BJ (cell line): ENCODE data around the gene SUPT20HL2. TPM values are rescaled to one million over a fixed set of nuclear protein-coding genes. Genes with fewer than 3 reads are reported as not detected.

ENCODE experiments used
- CTCF ChIA-PET: fragments of 350-600 bp; formaldehyde crosslinking; extraction: SDS; loops from one replicate; lab custom pipeline; 2021; ENCODE audit warnings: antibody characterized with exemption, inconsistent platforms; lab: Yijun Ruan, JAX
- POLR2A ChIA-PET: fragments of 300-600 bp; sonication (Branson Sonifier 250); formaldehyde crosslinking; extraction: SDS; loops from one replicate; lab custom pipeline; 2021; ENCODE audit warnings: antibody characterized with exemption; lab: Charles Lee
- DNase-seq: peaks from one replicate; pipeline ENCODE4 v3.0.0-alpha.2; 2011; ENCODE audit warnings: low read depth
- H3K27me3 ChIP-seq: 2 replicates; pipeline ENCODE4 v1.6.0; 2011; ENCODE audit warnings: low read length; ENCODE audit not compliant: control insufficient read depth, insufficient read depth
- H3K36me3 ChIP-seq: 2 replicates; pipeline ENCODE4 v1.5.1; 2011; ENCODE audit warnings: low read length; ENCODE audit not compliant: control insufficient read depth, insufficient read depth
- H3K4me3 ChIP-seq: 2 replicates; pipeline ENCODE4 v1.5.1; 2011; ENCODE audit warnings: low read depth, mild to moderate bottlenecking, control low read depth, low read length
- polyA plus RNA-seq: library from polyadenylated mRNA; depleted of rRNA; stranded (reverse); fragments of >200 nt; gene quantifications from 2 replicates; pipeline ENCODE4 v1.2.3, GENCODE V29; 2011
- TF ChIP-seq, protein P1 (sequence below): IDR thresholded peaks from 2 replicates; pipeline ENCODE4 v1.5.1; 2011; ENCODE audit warnings: low read depth, mild to moderate bottlenecking, control low read depth, inconsistent platforms, low read length, moderate library complexity; ENCODE audit not compliant: insufficient read depth

SUPT20HL2 gene
- polyA plus RNA-seq, 1 experiment: not detected

DNA sequence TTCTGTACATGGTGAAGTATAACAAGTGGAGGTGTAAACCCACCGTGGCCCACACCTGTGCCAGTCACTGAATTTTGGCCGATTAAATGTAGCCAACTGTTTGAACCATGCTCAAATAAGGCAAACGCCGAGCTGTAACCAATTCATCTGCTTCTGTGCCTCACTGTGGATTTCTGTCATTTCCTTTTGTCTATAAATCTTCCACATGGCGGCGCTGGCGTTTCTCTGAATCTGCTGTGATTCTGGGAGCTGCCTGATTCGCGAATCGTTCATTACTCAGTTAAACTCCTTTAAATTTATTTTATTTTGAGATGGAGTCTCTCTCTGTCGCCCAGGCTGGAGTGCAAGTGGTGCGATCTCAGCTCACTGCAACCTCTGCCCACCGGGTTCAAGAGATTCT is 19.2 kb downstream of the SUPT20HL2 start:
- H3K4me3 ChIP-seq: no peak overlapping the region
- no peaks in the 10 kb centered on the region for H3K36me3 ChIP-seq
- POLR2A ChIA-PET: no interaction called here
- CTCF ChIA-PET: interaction anchor here (1.6 kb wide), 1 partner anchor 12 kb away, joined by 3 read pairs; no protein-coding TSS in a partner anchor
- H3K27me3 ChIP-seq: no peaks in the 10 kb centered on the region
- TF ChIP-seq, protein P1, sequence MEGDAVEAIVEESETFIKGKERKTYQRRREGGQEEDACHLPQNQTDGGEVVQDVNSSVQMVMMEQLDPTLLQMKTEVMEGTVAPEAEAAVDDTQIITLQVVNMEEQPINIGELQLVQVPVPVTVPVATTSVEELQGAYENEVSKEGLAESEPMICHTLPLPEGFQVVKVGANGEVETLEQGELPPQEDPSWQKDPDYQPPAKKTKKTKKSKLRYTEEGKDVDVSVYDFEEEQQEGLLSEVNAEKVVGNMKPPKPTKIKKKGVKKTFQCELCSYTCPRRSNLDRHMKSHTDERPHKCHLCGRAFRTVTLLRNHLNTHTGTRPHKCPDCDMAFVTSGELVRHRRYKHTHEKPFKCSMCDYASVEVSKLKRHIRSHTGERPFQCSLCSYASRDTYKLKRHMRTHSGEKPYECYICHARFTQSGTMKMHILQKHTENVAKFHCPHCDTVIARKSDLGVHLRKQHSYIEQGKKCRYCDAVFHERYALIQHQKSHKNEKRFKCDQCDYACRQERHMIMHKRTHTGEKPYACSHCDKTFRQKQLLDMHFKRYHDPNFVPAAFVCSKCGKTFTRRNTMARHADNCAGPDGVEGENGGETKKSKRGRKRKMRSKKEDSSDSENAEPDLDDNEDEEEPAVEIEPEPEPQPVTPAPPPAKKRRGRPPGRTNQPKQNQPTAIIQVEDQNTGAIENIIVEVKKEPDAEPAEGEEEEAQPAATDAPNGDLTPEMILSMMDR: no peak
- no peak for DNase-seq

DNA sequence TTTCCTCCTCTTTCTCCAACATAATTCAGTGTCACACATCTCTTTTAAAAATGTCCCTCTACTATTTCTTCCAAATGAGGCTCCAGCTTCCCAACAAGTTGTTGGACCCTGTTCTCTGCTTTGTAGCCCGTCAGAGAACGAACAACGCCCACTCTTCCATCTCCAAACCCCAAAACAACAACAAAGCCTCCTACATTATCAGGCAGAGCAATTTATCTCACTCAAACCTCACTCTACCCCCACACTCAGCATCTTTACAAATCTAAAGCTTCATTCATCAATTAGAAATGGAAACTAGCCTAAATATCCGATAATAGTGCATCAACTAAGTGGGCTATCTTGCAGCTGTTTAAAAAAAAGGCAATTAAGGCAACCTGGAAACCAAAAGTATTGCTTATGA is 20.5 kb downstream of the SUPT20HL2 start:
- POLR2A ChIA-PET: no interaction called here
- Histone ChIP-seq H3K27me3 (no peaks in the 10 kb centered on the region), H3K36me3 (no peaks in the 10 kb centered on the region), H3K4me3 (no peak overlapping the region)
- DNase-seq: no peak
- TF ChIP-seq, protein P1: no peak
- CTCF ChIA-PET: interaction anchor here (1.6 kb wide), 1 partner anchor 10 kb away, joined by 3 read pairs; no protein-coding TSS in a partner anchor

DNA sequence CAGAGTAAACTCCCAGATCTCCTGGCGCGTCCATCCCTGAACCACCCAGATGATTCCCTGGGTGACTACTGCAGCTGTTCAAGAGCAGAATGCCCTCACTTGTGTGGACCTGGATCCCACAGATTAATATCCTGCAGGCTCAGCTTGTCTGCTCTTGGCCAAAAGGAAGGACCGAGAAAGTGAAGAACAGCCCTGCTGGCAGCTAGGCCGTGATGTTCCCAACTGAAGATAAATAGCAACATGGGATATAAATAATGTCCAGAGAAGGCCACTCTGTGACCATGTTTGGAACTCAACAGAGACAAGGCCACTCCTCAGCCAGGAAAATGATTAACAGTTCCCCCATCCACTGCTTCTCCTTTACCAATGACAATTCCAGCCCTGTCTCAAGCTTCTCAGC is 21.5 kb downstream of the SUPT20HL2 start:
- DNase-seq: no peak
- no peaks in the 10 kb centered on the region for H3K27me3 ChIP-seq
- ChIA-PET POLR2A (no interaction called here), CTCF (no interaction called here)
- TF ChIP-seq, protein P1: no peak
- H3K36me3 ChIP-seq: no peaks in the 10 kb centered on the region
- no peak overlapping the region for H3K4me3 ChIP-seq

DNA sequence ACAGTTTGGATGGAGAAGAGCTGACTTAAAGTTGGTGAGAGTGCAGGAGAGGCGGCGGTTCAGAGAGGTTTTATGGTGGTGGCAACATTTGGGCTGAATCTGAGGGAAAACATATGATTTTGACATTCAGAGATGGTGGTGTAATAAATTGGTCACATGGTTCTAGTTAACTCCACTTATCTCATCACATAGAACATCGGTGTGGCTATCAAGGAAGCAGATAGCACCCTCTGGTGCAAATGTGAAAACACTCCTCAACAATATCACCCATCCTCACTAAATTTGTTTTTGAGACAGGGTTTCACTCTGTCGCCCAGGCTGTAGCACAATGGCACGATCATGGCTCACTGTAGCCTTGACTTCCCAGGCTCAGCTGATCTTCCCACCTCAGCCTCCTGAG is 28.8 kb downstream of the SUPT20HL2 start:
- TF ChIP-seq, protein P1: no peak
- POLR2A ChIA-PET: no interaction called here
- no peaks in the 10 kb centered on the region for H3K27me3 ChIP-seq
- H3K36me3 ChIP-seq: no peaks in the 10 kb centered on the region
- no peak overlapping the region for H3K4me3 ChIP-seq
- DNase-seq: no peak
- CTCF ChIA-PET: no interaction called here

DNA sequence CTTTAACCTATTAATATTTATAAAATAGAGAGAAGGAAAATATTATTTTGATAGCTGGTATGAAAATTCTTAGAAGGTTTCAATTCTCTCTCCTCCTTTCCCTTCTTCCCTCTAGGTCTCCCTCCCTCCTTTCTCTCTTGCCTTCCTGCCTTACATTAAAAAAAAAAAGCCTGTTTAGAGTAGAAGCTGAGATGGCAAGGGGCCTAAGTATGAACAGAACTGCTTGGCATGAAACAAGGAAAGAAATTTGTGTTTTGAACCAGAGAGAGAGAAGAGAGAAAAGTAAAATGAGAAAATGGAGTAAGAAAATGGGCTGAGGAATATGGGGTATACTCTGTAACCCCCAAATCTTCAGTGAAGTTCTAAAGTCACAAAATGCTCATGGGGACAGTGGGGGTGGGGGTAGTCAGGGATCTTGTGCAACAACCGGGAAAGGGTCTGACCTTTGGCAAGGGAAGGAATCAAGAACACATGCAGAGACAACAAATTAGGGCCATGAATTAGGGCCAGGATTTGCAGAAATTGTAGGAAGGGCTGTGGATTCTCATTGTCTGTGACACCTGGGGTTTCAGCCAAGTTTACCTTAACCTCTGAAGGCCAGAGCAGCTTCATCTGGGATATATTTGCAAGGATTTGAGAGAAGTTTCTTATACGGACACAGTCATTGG is 30.6 kb downstream of the SUPT20HL2 start:
- Histone ChIP-seq H3K27me3 (no peaks in the 10 kb centered on the region), H3K4me3 (no peak overlapping the region), H3K36me3 (no peaks in the 10 kb centered on the region)
- TF ChIP-seq, protein P1: no peak
- DNase-seq: no peak
- ChIA-PET CTCF (interaction anchor here (1.5 kb wide), 1 partner anchor 11 kb away, joined by 3 read pairs; no protein-coding TSS in a partner anchor), POLR2A (no interaction called here)
